SK-N-SH (cell line): ENCODE data around the gene GHR.

Experiments used
- EP300 ChIP-seq, 2 experiments: IDR thresholded peaks; 2 replicates each; pipeline versions ENCODE4 v1.4.0 to v1.6.1; 2012; ENCODE audit warnings: borderline replicate concordance in 1 of 2, low read depth in 1 of 2, low read length in 1 of 2
- JUND ChIP-seq: IDR thresholded peaks from 2 replicates; pipeline ENCODE4 v1.4.0; 2012
- MXI1 ChIP-seq: IDR thresholded peaks from 2 replicates; pipeline ENCODE4 v1.6.1; 2012; ENCODE audit warnings: mild to moderate bottlenecking, low read depth, low read length, improper control_type of control experiment
- TAF1 ChIP-seq: IDR thresholded peaks from 2 replicates; pipeline ENCODE4 v1.6.1; 2012; ENCODE audit warnings: low read depth, mild to moderate bottlenecking, low read length, moderate library complexity, borderline replicate concordance
- TEAD4 ChIP-seq: IDR thresholded peaks from 2 replicates; pipeline ENCODE4 v1.4.0; 2012; ENCODE audit warnings: mild to moderate bottlenecking, borderline replicate concordance; ENCODE audit not compliant: insufficient read depth
- TF ChIP-seq, protein P1 (sequence below): fragments of 200-600 bp; sonication (generic); IDR thresholded peaks from 2 replicates; pipeline ENCODE4 v1.6.1; 2017; ENCODE audit warnings: antibody characterized with exemption, mild to moderate bottlenecking, moderate library complexity

DNA sequence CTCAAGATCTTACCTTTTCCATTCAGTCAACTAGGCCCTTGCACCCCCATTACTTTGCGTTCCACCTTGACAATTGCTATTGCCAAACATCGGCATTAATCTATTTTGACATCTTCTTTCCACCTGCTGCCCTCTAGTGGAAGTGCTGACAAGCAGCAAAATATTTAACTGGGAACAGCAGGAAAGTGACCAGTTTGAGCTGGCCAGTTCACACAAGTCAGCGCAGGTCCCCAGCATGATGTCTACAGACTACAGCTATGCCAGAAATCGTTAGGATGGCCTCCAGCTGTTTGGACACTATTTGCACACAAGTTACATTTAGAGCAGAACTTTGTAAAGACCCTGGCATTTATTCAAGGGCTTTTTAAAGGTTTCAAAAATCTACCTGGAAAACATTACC, 160.1 kb downstream of the GHR start:
- TF ChIP-seq TEAD4 (no peak), EP300 (IDR thresholded peaks at IDR 0.05; ENCODE audit: borderline replicate concordance in 1 of 2, low read depth in 1 of 2, low read length in 1 of 2) (no peak), JUND (no peak), TAF1 (no peak), MXI1 (no peak)
- TF ChIP-seq, protein P1, sequence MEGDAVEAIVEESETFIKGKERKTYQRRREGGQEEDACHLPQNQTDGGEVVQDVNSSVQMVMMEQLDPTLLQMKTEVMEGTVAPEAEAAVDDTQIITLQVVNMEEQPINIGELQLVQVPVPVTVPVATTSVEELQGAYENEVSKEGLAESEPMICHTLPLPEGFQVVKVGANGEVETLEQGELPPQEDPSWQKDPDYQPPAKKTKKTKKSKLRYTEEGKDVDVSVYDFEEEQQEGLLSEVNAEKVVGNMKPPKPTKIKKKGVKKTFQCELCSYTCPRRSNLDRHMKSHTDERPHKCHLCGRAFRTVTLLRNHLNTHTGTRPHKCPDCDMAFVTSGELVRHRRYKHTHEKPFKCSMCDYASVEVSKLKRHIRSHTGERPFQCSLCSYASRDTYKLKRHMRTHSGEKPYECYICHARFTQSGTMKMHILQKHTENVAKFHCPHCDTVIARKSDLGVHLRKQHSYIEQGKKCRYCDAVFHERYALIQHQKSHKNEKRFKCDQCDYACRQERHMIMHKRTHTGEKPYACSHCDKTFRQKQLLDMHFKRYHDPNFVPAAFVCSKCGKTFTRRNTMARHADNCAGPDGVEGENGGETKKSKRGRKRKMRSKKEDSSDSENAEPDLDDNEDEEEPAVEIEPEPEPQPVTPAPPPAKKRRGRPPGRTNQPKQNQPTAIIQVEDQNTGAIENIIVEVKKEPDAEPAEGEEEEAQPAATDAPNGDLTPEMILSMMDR, result peak; percentile 85
